HG03095 (cell line): ENCODE measurements around the gene PDE4B.
A peak's percentile ranks its signal among the peaks of the same experiment; 100 is the strongest.

ENCODE experiments used
- ATAC-seq: cut with Tn5 transposase; IDR thresholded peaks from one replicate; pipeline ENCODE4 v1.9.1; 2021; ENCODE audit warnings: moderate library complexity; ENCODE audit not compliant: unreplicated experiment

The PDE4B gene

GRCh38 chr1:66172272-66172671, 379.6 kb downstream of the PDE4B start:
- no peak for ATAC-seq

DNA sequence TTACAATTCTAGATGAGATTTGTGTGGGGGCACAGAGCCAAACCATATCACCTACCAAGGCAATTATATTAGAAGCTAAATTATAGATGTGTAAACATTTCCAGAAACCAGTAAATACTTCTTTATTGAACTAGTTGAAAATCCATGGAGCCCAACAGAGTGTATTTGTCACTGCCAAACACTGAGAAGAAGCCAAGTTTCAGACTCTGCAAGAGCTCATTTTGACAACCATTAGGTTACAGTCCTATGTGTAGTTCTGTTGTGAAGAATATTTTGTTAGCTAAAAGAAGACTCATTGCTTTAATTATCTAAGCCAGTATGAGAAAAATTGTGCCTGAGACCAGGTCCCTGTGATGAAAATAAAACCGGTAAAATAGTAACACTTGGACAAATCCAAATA, 382.4 kb downstream of the PDE4B start:
- no peak for ATAC-seq

DNA sequence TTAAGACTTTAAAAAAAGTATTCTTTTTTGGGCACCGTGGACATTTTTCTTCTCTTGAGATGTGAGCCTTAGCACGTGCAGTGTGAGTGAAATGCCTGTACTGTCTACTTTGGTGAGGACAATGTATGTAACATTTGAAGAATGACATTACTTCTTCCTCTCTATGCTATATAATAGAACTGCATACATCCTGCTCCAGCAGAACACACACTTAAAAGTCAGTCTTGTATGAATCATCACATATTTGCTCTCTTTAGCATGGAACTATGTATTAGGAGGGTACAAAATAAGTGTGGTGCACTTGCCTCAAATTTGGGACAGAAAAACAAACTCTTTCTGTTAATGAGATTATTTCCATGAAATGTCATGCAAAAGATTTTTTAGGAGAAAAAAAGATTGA, 382.9 kb downstream of the PDE4B start:
- ATAC-seq: no peak

- ATAC-seq: no peak
Observed at GRCh38 chr1:66176012-66176715, 383.5 kb downstream of the PDE4B start.

DNA sequence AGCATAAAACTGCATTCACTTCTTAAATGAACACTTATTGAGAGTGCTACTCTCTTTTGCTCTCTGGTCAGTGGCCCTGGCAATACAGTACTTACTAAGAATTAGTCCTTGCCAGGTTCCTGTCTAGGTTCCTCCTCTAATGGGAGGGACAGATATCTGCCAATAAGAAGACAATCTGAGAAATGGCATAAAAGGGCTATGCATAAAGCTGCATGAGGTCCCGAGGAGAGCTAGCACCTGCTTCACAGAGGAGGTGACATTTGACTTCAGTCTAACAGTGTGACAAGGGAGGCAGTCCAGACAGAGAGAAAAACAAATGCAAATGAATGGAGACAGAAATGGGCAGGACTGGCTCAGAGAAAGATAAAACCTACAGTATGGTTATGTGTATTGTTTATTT, 384.1 kb downstream of the PDE4B start:
- ATAC-seq: no peak

DNA sequence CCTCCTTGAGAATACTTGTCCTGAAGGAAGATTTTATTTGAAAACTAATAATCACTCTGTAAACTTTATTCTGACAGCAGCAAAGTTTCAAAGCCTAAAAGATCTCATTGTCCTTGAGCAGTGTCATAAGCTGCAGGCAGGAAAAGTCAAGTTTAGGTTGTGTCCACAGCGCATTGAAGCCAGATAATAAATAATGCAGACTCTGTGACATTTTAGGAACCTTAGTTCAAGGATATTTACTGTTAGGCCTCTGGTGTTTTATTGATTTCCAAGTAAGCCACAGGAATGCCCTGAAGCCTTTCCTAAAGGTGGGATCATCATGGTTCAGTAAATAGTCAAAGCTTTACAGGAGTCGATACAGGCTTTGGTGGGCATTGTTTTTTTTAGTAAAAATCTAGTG, 384.8 kb downstream of the PDE4B start:
- ATAC-seq: no peak

DNA sequence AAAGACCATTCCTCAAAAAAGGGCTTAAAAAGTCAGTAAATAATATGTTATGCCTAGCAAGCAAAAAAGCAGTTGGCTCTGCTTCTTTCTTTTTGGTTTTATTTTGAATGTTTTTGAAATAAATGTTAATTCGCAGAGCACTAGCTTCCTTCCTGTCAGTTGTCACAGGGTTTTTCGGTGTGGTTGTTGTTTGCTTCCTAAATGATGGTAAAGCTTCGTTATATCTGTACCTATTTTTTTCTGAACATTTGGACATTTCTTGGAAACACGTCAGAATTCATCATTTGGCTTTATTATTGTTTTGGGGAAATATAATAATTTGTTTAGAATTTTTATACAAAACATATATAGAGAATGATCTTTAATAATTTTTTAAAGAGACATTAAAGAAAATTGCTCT, 389.3 kb downstream of the PDE4B start:
- ATAC-seq: no peak

GRCh38 chr1:66182551-66183178, 390.0 kb downstream of the PDE4B start:
- no peak for ATAC-seq

- ATAC-seq: no peak
Observed at GRCh38 chr1:66183400-66183799, 390.7 kb downstream of the PDE4B start.

- ATAC-seq: no peak
Observed at GRCh38 chr1:66197120-66197519, 404.4 kb downstream of the PDE4B start.

DNA sequence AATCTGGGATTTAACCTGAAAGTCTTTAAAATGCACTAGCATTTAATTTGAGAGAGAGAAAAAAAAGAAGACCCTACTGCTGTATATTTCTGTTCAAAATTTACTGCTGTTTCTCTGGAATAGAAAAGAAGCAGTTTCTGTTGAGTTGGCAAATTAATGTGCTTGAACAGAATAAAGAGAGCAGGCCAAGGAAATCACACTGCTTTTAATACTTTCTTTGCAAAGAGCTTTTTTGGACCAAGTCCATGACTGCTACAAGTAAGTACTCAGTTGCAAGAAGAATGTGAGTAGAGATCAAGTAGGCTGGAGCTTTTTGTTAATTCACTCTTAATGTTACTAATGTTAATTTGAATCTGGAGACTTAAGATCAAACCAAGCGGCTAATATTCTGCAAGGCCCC, 405.1 kb downstream of the PDE4B start:
- ATAC-seq: no peak

- no peak for ATAC-seq
Observed at GRCh38 chr1:66206563-66207144, 414.0 kb downstream of the PDE4B start.

DNA sequence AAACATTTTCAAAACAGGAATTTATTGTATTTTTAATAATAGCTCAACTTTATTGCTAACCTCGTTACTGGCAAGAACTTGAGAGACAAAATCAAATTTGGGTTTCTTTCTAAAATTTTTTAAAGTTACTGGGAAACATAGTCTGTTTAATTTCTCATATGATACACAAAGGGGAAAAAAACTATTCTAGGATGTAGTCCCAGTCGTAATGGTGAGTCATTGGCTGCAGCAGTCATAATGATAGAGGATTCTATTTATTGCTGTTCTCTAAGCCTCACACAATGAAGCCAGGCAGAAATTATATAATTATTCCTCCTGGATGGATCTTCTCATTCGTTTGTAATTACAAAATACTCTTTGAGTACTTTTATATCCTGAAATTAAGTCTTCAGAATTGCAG, 414.8 kb downstream of the PDE4B start:
- ATAC-seq: no peak

DNA sequence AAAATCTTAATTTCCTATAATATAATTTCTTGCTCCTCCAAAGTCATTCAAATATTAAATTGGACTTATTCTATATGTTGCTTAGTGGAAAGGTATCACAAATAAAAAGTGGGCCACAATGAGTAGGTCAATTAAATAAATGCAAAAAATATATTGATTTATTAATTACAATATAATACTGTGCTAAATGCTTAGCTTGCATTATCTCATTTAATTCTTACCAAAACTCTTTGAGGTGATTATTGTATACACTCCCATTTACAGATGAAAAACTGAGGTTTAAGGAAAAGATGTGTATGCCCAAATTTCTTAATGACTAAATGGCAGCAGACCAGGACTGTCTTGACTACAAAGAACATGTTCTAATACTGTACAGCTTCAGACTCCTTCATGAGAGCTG, 415.9 kb downstream of the PDE4B start:
- ATAC-seq: no peak

DNA sequence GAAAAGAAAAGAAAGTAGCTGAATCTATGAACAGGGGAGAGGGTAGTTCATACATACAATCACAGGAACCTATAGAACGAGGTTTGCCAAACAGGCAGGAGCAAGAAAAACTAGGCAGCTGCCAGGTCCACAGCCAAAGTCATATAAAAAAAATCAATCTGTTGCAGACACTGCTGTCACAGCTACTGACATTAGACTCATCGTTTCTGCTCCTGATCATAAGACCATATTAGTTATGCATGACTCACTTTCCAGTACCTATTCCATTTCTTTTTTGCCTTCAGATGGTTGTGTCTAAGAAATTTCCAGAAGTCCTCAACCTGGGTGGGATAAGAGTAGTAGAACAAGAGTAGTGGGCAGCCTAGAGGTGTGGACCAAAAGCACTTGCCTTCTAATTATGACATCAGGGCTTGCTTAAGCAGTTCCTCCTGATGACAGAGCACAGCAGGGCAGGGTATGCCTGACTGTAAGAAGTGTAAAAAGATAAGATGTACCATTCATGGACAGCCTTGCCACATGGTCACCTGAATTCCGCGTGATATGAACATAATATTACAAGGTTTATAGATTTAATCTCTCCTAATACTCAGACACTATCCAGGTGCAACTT, 418.0 kb downstream of the PDE4B start:
- no peak for ATAC-seq

DNA sequence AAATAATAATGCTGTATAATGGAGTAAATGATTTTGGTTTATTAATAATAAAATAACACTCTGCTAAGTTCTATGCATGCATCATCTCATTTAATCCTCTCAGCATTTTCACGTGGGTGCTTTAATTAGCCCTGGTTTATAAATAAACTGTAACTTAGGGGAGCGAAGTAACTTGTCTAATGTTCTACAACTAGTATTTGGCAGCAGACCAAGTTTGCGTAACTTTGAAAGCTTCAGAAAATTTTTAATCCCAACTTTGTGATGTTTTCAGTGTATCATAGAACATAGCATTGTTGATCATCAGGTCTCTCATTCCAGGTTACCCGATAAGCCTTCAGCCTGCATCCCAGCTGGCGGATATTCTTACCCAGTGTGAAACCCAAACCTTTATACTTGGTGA, 418.8 kb downstream of the PDE4B start:
- no peak for ATAC-seq

DNA sequence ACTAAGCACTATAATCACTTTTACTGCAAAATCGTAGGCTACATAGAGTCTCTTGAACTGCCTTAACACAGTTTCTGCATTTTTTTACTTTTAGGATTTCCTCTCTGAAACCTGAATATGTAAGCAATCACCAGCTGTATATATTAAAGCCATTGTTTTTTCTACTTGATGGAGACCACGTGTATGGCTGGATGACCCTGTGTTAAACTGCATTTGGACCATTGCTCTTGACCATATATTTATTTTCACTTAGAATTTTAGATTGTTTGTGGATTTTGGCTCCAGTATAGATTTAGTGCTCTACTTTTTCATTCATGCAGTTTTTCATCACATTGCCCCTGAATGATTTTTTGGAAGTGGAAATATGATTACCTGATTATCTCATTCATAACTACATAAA, 420.8 kb downstream of the PDE4B start:
- no peak for ATAC-seq

GRCh38 chr1:66214901-66215300, 422.2 kb downstream of the PDE4B start:
- ATAC-seq: peak; percentile 50

DNA sequence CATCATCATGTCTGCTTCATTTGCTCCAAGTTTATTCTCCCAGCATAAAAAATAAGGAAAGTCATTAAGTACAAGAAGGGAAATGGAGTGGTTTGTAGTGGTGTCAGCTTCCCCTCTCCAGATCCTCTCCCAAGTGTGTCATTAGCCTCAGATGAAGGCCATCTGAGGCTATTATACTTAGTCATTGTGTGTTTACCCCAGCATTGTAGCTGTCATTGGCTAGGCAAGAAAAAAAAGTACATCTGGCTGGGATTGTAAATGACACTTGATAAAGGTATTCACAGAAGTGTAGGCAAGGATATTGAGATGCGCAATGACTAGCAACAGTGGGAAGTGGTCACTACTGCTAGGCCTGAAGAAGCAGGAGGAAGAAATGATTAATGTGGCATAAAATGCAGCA, 424.3 kb downstream of the PDE4B start:
- ATAC-seq: no peak

- ATAC-seq: no peak
Observed at GRCh38 chr1:66217561-66217960, 424.9 kb downstream of the PDE4B start.

GRCh38 chr1:66220477-66220876, 427.8 kb downstream of the PDE4B start:
- no peak for ATAC-seq

GRCh38 chr1:66223681-66224080, 431.0 kb downstream of the PDE4B start:
- no peak for ATAC-seq
